GM21390 (cell line): Measurements from ENCODE around the gene YPEL3.

Source experiments
- ATAC-seq: cut with Tn5 transposase; IDR thresholded peaks from one replicate; pipeline ENCODE4 v1.9.1; 2021; ENCODE audit not compliant: unreplicated experiment

Gene YPEL3

GRCh38 chr16:30091474-30092372 is 4.3 kb downstream of the YPEL3 start, which contains the start of gene TBX6:
Gene TBX6 (minus strand): TSS chr16:30091924. CDS start chr16:30091193, 731 bp downstream.
- peak; percentile 63 for ATAC-seq

DNA sequence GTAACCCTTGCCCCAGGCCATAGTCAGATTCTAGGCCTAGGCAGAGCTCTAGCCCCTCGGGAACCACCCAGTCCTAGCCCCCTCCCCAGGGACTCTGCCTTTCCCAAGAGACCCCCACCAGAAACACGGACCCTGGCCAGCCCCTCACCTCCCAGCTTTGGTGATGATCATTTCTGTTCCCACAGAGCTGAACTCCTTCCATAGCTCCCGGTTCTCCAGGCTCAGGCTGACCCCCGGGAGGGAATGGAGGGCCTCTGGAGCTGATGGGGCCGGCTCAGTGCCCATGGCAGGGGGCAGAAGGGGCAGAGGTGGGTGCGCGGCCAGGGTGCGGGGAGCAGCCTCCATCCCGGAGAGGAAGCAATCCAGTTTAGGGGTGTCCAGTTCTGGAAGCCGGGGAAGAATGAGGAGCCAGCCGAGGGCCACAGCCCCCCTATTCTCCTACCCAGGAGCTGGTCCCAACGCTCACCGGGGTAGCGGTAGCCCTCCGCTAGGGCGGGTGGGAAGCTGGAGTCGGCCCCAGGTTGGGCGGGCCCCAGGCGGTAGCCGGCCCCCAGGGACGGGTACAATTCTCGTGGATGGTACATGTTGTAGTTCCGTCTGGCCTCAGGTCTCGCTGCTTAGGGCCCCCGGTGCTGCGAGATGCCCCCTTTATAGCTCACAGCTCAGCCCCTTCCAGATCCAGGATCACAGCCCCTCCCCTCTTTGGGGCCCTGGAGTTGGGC is 5.2 kb downstream of the YPEL3 start:
- no peak for ATAC-seq

- ATAC-seq = no peak
Observed at GRCh38 chr16:30088832-30089624, 7.0 kb downstream of the YPEL3 start.

DNA sequence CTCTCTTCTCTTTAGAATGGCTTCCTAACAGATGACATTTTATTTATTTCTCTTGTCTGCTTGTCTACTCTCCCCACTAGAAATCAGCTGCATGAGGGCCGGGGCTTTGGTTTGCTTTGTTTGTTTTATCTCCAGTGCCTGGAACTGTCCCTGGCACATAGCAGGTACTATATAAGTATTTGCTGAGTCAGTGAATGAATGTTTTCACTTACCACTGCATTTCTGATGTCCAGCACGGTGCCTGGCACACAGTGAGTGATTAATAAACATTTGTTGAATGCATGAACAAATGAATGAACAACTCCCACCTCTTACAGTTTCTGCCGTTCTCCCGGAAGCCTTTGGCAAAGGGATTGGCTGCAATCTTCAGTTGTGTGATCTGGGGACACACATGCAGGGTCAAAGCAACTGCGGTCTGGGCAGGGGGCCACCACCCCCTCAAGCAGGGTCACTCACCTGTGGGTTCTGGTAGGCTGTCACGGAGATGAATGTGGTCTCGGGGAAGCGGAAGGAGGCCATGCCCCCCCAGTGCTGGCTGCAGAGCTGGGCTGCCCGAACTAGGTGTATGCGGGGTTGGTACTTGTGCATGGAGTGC is 7.7 kb downstream of the YPEL3 start:
- no peak for ATAC-seq

GRCh38 chr16:30087181-30087898 is 8.7 kb downstream of the YPEL3 start:
- no peak for ATAC-seq

GRCh38 chr16:30086291-30087140 is 9.5 kb downstream of the YPEL3 start:
- ATAC-seq = no peak

DNA sequence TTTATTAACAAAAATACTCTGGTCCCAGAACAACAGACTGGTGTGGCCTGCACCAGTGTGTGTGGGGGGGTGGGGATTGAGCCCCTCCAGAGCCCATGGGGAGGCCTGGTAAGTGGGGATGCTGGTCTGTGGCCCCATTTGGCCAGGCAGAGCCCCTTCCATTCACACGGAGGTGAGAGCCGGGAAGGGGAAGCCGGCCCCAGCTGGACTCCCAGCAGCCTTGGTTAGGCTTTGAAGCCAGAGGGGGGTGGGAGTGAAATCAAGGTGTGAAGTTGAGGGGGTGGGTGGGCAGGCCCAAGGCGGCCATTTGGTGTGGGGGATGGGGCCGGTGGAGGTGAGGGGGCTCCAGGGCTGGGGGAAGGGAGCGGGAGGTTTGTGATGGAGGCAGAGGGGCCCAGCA is 10.2 kb downstream of the YPEL3 start:
- ATAC-seq = no peak

GRCh38 chr16:30085247-30085646 is 10.8 kb downstream of the YPEL3 start:
- no peak for ATAC-seq

GRCh38 chr16:30084816-30085159 is 11.2 kb downstream of the YPEL3 start:
- no peak for ATAC-seq

DNA sequence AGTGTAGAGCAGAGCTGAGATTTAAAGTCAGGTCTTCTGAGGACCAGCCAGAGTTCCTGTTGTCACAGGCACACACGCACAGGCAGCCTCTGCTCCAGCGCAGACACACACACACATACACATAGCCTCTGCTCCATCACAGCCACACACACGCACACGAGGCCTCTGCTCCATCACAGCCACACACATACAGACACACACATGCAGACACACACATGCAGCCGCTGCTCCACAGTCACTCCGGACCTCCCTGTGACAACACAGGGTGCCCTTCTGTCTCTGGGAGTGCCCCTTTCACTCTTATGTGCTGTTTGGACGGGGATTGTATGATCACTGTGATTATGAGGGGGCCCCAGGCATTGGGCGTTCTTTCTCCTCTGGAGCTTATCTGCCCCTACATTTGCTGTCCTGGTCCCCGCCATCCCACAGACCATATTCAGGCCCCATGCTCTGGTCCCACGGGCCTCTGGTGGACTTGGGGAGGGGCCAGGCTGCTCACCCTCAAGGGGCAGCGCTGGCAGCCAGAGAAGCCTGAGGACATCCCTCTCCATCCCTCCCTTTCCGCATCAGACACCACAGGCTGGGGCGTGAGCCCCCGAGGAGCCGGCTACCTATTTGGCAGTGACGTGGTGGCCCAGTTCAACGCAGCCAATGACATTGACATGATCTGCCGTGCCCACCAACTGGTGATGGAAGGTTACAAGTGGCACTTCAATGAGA is 11.8 kb downstream of the YPEL3 start:
- no peak for ATAC-seq

DNA sequence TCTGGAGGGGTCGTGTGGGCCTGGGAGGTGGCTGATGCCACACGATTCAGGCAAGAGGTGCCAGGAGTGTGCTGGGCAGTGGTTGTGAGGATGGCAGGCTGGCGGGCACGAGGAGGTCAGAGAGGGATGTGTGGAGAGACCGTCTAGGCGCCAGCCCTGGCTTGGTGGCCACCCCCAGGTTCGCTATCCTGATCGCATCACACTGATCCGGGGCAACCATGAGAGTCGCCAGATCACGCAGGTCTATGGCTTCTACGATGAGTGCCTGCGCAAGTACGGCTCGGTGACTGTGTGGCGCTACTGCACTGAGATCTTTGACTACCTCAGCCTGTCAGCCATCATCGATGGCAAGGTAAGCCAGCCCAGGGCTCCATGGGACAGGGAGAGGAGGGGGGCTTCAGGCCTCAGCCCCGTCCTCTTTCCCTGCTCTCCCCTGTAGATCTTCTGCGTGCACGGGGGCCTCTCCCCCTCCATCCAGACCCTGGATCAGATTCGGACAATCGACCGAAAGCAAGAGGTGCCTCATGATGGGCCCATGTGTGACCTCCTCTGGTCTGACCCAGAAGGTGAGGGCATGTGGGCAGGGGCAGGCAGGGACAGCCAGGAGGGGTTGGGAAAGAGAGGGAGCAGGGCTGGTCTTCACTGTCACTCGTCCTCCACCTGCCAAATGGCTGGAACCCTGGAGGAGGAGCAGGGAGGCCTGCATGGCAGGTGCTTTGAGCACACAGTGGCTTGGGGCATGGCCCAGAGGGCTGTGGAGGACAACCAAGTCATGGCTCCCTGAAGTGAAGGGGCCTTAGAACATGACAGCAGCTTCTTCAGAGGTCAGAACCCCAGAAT is 12.6 kb downstream of the YPEL3 start:
- ATAC-seq = no peak

DNA sequence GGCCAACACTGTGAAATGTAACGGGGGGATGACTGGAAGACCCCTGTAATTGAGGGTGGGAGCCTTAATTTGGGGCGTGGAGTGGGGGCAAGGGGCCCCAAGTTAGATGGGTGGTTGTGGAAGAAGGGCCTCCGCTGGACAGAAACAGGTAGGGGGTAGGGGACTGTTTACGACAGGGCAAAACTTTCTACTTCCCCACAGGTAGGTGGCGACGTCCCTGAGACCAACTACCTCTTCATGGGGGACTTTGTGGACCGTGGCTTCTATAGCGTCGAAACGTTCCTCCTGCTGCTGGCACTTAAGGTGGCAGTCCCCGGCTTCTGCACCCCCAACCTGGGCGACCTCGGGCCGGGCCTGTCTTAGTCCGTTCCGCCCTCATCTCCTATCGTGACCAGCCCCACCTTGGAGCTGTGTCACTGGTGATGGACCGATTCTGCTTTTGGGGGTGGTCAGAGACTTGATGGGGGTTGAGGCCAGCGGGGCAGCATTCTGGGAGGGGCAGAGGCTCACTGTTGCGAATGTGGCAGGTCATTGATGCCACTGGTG is 13.4 kb downstream of the YPEL3 start:
- ATAC-seq = no peak

DNA sequence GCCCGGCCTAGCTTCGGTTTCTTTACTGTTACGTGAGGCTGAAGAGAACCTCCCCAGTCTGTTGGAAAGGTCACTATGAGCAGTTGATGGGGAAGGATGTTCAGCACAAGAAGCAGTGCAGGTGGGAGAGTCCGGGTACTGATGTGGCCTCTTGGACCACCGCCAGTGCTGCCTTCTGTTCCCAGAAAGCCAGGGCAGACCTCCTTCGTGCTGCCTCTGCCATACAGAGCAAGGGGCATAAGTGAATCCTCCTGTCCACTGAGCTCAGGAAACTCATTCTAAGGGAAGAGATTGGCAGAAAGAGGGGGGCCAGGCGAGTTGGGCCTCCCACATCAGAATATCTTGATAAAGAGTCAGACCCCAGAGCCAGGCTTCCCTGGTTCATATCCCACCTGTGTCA is 16.5 kb downstream of the YPEL3 start:
- ATAC-seq = no peak

DNA sequence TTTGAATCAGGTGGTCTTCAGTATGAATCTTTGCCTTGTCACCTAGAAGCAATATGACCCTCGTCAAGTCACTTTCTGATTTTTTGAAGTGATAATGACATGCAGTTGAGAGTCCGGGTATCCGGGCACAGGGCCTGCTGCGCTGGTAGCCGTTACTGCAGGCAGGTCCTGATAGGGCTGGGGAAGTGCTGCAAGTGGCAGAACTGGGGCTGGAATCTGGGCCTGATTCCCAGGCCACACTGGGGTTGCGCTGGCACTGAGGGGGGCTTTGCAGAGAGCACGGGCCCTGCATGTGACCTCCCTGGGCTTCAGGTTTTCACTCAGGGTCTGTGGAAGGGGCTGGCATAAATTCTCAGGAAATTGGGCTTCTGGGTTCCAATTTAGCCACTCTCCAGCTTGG is 17.3 kb downstream of the YPEL3 start:
- no peak for ATAC-seq

- no peak for ATAC-seq
Observed at GRCh38 chr16:30077656-30078055, 18.4 kb downstream of the YPEL3 start.

GRCh38 chr16:30076276-30076791 is 19.7 kb downstream of the YPEL3 start:
- ATAC-seq = peak; percentile 8

- peak; percentile 73 for ATAC-seq
Observed at GRCh38 chr16:30075503-30076275, 20.3 kb downstream of the YPEL3 start, which contains the start of gene PPP4C. Gene PPP4C (plus strand): TSS chr16:30075994. CDS start chr16:30076378, 384 bp downstream.
